ENCODE data around the gene FCGR3A.

DNA sequence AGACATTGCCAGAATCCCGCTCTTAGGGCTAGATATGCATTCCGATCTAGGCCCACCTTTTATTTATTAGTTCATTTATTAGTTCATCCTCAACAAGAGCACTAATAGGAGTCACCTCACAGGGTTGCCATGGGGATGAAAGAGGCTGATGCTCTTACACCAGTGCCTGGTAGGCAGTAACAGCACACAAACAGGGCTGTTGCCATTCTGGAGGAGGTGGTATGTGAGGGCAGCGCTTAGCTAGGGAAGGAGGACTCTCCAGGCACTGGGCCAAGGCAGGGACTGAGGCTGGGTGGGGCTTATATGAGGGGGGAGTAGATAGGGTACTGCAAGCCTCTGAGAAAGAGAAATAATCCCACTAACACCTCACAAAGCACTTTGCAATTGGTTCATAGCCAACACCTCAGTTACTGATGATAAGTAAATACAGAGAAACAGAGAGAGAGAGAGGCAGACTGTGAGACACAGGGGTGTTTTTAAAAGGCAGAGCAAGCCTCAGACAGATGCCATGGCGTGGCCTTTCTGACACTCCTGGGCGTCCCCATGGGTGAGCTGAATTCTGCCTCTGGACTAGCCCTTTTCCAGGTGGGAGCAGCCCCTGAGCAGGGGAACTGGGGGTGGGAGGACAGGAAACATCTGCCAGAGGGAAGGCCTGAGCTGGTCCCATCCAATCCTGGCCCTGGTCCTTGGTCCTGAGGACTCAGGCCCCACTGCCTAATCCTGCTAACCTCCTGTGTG, 38.4 kb downstream of the FCGR3A start:
- TF ChIP-seq, protein P1, sequence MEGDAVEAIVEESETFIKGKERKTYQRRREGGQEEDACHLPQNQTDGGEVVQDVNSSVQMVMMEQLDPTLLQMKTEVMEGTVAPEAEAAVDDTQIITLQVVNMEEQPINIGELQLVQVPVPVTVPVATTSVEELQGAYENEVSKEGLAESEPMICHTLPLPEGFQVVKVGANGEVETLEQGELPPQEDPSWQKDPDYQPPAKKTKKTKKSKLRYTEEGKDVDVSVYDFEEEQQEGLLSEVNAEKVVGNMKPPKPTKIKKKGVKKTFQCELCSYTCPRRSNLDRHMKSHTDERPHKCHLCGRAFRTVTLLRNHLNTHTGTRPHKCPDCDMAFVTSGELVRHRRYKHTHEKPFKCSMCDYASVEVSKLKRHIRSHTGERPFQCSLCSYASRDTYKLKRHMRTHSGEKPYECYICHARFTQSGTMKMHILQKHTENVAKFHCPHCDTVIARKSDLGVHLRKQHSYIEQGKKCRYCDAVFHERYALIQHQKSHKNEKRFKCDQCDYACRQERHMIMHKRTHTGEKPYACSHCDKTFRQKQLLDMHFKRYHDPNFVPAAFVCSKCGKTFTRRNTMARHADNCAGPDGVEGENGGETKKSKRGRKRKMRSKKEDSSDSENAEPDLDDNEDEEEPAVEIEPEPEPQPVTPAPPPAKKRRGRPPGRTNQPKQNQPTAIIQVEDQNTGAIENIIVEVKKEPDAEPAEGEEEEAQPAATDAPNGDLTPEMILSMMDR (conservative IDR thresholded peaks at IDR 0.05; ENCODE audit: low read depth, low read length) = no peak
- TF ChIP-seq POLR2A (IDR thresholded peaks at IDR 0.05; ENCODE audit: low read depth, low read length) (no peak), MAZ (IDR thresholded peaks at IDR 0.05; ENCODE audit: borderline replicate concordance, low read depth, low read length) (no peak), RFX5 (IDR thresholded peaks at IDR 0.05; ENCODE audit: low read depth, low read length) (no peak), RAD21 (IDR thresholded peaks at IDR 0.05; ENCODE audit: low read length) (no peak), CEBPB (IDR thresholded peaks at IDR 0.05; ENCODE audit: low read depth, low read length) (no peak)
- TF ChIP-seq, protein P2, sequence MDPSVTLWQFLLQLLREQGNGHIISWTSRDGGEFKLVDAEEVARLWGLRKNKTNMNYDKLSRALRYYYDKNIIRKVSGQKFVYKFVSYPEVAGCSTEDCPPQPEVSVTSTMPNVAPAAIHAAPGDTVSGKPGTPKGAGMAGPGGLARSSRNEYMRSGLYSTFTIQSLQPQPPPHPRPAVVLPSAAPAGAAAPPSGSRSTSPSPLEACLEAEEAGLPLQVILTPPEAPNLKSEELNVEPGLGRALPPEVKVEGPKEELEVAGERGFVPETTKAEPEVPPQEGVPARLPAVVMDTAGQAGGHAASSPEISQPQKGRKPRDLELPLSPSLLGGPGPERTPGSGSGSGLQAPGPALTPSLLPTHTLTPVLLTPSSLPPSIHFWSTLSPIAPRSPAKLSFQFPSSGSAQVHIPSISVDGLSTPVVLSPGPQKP (IDR thresholded peaks at IDR 0.05; ENCODE audit: borderline replicate concordance, low read depth, low read length) = no peak

Data from IMR-90 (cell line).